C4-2B (cell line): ENCODE measurements around the gene KRTAP4-7.
"Not testable (repeated sequence)": the region's sequence is repeated elsewhere in the genome, so short reads cannot be mapped to it uniquely, and the experiment has no call there.

Experiments used
- CTCF ChIP-seq: fragments of 450-650 bp; conservative IDR thresholded peaks from 2 replicates; pipeline ENCODE4 v1.5.1; 2017; ENCODE audit warnings: mild to moderate bottlenecking
- ZFX ChIP-seq: fragments of 450-650 bp; IDR thresholded peaks from 2 replicates; pipeline ENCODE4 v1.6.1; 2017

DNA sequence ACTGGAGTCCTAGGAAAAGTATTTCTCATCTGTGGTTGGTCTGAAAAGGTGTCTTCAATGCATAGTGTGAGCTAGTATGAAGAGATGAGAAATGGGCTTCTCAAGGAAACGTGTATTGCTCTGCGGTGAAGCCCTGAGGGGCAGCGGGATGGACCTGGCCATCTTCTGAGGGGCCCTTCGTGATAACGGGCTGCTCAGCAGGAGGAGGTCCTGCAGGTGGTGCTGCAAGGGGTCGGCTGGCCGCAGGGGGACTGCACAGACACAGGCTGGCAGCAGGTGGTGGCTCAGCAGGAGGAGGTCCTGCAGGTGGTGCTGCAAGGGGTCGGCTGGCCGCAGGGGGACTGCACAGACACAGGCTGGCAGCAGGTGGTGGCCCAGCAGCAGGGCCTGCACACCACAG, 29.4 kb upstream of the KRTAP4-7 start:
- not testable (repeated sequence) for TF ChIP-seq CTCF, ZFX
